H54 (cell line): ENCODE results near the gene MYLK.
"Not testable (repeated sequence)": the region's sequence is repeated elsewhere in the genome, so short reads cannot be mapped to it uniquely, and the experiment has no call there.

Experiments used
- DNase-seq: peaks from one replicate; pipeline ENCODE4 v3.0.0; 2011; ENCODE audit warnings: low spot score, mixed read lengths; ENCODE audit not compliant: insufficient read length
- FAIRE-seq: peaks from 3 replicates; lab custom pipeline; 2011; peaks lifted over from hg19 to GRCh38; lab: Jason Lieb, UNC
- POLR2A ChIP-seq: IDR thresholded peaks from 2 replicates; pipeline ENCODE4 v1.6.1; 2011; ENCODE audit warnings: low read depth, mild to moderate bottlenecking, low read length

MYLK gene

DNA sequence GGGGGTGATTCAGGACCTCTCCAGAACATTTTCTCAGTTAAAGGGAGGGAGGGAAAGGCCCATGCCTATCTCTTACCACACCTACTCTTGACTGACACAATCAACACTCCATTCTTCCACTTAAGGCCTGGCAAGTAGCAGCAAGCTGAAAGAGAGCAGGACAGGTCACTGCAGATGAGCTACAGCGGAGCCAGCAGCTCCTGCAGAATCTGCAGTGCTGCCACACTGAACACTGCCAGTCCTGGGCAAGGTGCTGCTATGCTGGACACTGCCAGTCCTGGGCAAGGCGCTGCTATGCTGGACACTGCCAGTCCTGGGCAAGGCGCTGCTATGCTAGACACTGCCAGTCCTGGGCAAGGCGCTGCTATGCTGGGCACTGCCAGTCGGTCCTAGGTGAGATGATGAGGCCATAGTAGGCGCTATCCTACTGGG is 143.7 kb downstream of the MYLK start:
- TF ChIP-seq POLR2A = no peak
- DNase-seq (no peak), FAIRE-seq (no peak)

DNA sequence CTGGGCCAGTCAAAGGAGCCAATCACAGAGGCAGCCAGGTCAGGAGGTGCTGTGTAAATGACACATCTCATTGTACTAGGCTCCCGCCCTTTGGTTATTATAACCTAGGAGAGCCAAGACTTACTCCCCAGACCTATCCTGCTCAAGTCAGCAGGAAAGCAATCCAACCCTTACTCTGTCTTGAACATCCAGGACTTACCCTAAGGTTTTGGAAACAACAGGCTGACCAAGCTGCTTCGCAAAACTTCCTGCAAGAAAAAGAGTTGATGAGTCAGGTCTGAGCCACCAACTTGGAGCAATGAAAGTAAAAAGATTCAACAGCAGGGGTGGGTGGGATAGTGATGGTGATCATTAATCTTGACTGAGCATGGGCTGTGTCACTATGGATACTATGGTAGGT is 144.4 kb downstream of the MYLK start:
- FAIRE-seq = peak; percentile 11
- TF ChIP-seq POLR2A = no peak
- no peak for DNase-seq

GRCh38 chr3:123739106-123739505 is 145.0 kb downstream of the MYLK start:
- DNase-seq (no peak), FAIRE-seq (no peak)
- no peak for TF ChIP-seq POLR2A

DNA sequence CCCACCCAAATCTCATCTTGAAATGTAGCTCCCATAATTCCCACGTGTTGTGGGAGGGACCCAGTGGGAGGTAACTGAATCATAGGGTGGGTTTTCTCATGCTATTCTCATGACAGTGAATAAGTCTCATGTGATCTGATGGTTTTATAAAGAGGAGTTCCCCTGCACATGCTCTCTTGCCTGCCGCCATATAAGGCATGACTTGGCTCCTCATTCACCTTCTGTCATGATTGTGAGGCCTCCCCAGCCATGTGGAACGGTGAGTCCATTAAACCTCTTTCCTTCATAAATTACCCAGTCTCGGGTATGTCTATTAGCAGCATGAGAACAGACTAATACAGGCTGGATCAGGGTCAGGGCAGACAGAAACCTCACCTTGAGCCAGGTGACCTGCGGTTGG is 145.6 kb downstream of the MYLK start:
- DNase-seq, FAIRE-seq: not testable (repeated sequence)

GRCh38 chr3:123737168-123737567 is 147.0 kb downstream of the MYLK start:
- no peak for TF ChIP-seq POLR2A
- DNase-seq (no peak), FAIRE-seq (no peak)

DNA sequence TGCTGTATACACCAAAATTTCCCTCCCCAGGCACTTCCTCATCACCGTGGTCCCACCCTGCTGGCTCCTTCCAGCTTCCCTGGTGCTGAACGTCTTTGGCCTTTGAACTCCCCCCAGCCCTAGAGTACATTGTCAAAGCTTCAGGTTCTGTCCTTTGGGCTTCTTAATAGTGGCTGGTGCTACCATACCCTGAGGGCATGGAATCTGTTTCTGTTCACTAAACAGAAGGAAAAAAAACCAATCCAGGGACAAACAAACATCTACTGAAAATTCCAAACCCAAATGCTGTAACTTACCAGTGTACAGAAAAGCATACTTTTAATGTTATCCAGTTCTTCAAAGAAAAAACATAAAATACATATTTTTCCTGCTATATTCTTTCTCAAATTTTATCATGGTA is 148.7 kb downstream of the MYLK start:
- DNase-seq (no peak), FAIRE-seq (no peak)
- no peak for TF ChIP-seq POLR2A

DNA sequence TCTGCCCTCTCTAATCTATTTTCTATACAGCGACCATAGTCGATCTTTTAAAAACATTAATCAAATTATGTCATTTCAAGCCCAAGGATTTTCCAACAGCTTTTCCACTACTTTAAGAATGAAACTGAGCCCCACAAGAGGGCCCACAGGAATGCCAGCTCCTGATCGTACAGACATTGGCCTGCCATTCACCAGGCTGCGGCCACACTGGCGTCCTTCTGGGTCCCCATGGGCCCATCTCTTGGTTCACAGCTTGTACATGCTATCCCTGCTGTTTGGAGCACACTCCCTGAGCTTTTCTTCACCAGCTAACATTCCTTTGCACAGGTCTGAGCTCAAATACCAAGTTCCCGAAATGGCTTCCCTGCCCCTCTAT is 149.6 kb downstream of the MYLK start:
- TF ChIP-seq POLR2A = no peak
- DNase-seq = no peak
- no peak for FAIRE-seq

DNA sequence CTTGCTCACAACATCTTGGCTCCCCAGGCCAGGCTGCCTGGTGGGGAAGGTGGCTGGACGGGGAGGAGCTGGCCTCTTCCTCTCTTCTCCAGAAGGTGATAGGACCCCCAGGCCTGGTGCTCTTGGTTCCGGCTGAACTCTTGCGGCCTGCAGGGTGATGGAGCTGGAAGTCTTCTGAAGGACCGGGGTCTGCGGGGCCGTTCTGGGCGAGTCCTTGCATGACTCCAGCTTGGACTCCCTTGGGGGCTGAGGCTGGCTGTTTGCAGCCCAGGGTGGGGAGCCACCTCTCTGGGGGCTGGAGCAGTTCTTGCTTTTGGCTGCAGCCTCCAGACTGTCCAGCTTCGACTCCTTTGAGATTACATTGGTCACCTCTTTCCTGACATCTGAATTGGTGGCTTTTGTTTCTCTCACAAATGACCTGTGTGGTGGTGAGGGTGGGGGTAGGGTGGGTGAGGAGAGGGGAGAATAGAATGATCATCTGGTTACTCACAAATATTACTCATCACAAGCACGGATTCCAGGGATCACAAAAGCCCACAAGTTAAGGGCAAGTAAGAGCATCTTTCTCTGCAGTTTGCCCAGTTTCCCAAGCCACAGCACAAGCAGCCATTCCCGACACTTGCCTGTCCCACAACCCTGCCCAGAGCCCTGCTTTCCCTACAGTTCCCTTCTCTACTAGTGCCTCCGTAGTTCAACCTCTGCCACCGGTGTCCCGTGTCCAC is 150.2 kb downstream of the MYLK start:
- TF ChIP-seq POLR2A = no peak
- FAIRE-seq (peak; percentile 52), DNase-seq (peak; percentile 63)

DNA sequence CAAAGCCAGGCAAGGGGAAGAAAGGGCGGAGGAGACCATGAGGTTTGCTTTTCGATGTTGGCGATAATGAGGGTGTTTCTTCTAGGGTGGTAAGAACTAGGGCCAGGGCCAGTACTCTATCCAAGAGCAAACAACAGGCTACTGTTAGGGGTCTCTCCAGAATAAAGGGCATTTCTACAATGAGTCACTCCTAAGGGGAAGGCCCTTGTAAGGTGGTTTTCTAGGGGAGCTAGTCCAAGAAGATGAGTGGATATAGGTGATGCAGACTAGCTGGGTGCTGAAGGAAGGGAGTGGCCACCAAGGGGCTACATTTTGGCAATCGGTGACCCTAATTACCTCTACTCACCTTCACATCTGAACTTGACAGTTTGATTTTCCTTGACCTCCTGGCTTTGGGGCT is 150.8 kb downstream of the MYLK start:
- no peak for DNase-seq
- no peak for TF ChIP-seq POLR2A
- no peak for FAIRE-seq

- no peak for TF ChIP-seq POLR2A
- FAIRE-seq (peak; percentile 61), DNase-seq (peak; percentile 69)
These were observed 151.7 kb downstream of the MYLK start for GRCh38 chr3:123732447-123732846.

- FAIRE-seq = no peak
- no peak for DNase-seq
These were observed 153.3 kb downstream of the MYLK start for GRCh38 chr3:123730829-123731228.

GRCh38 chr3:123728991-123729390 is 155.1 kb downstream of the MYLK start:
- no peak for TF ChIP-seq POLR2A
- no peak for FAIRE-seq

More at GRCh38 chr3:123730829-123731228, 153.3 kb downstream of the MYLK start:
- TF ChIP-seq POLR2A = no peak

DNA sequence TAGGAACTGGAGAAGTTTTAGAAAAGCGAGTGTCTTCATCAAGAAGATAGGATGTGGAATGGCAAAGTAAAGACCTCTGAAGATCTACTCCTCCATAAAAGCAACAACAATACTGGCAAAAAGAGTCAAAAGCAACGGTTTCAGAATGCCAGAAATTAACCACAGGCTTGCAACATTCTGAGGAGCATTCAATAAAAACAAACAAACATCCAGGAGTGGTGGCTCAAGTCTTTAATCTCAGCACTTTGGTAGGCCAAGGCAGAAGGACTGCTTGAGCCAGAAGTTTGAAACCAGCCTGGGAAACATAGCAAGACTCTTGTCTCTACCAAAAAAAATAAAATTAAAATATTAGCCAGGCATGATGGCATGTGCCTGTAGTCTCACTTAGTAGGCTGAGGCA is 156.1 kb downstream of the MYLK start:
- no peak for DNase-seq
- FAIRE-seq = no peak
- TF ChIP-seq POLR2A = no peak

More at GRCh38 chr3:123728991-123729390, 155.1 kb downstream of the MYLK start:
- no peak for DNase-seq

DNA sequence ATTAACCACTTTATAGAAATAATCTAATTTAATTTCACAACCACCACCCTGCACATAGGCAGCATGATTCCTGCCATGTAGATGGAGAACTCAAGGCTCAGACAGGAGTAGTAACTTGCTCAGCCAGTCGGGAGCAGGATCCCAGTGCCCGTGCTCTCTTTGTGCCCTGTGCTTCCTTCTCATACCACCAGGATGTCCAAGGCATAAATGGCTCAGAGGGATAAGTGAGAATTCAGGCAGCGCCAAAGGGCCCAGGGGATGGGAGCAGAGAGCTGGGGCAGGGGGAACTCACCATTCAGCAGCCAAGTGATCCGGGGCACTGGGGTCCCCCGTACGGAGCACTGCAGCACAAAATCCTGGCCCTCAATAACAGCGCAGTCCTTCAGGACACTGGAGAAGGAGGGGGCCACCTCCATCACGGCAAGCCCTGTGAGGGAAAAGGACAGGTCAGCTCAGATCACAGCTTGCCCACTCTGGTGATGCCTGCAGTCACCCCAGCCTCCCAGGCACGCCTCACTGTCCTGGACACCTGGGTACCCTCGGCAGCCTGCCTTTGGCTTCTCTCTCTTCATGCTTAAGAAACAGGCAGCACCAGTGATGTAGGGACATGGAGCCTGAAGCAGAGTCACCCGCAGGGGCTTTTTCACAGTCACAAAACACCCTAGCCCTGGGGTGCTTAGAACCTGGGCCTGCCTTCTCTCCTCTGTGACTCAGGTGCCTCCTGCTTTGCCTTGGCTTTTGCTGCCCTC is 158.3 kb downstream of the MYLK start:
- FAIRE-seq = no peak
- DNase-seq = no peak
- no peak for TF ChIP-seq POLR2A

DNA sequence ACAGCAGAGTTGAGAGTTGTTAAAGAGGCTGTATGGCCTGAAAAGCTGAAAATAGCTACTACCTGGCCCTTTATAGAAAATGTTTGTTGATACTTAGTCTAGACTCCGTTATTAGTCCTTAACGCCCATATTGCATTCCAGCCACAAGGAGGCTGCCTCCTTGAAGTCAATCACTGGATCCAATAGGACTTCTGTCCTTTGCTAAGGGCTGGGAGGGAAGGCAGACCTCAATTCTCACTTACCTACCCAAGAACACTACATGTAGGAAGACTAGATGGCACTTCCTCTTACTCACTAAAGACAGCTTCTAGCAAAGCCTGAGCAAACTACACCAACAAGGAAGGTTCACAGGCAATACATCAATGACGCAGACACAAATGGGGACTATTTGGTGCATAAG is 159.8 kb downstream of the MYLK start:
- TF ChIP-seq POLR2A = no peak
- no peak for DNase-seq
- no peak for FAIRE-seq
